Cardiac septum (tissue), 1 donor: ENCODE data around the gene ZNF771. TPM values are rescaled to one million over a fixed set of nuclear protein-coding genes. Genes with fewer than 3 reads are reported as not detected.
"Not testable (repeated sequence)": the region's sequence is repeated elsewhere in the genome, so short reads cannot be mapped to it uniquely, and the experiment has no call there.

ENCODE experiments used
- DNase-seq: peaks from one replicate; pipeline ENCODE4 v3.0.0-alpha.2; 2020; ENCODE audit warnings: low spot score
- intact Hi-C: fragments of 100-400 bp; cut with DNase I; formaldehyde crosslinking; loops from one replicate; pipeline ENCODE4 v1.14.0; 2022
- total RNA-seq: library from RNA; stranded (reverse); fragmentation: NEBNext Ultra II Directional; extraction: Animal tissue kit (Norgen Biotek cat#: 25700); gene quantifications from one replicate; pipeline ENCODE4 v1.2.1, GENCODE V29; 2021
- donor health status: DM: no; HTN: no; CAD: no.

Gene ZNF771
- total RNA-seq, 1 donor from 2014 or later: 7.5 TPM

DNA sequence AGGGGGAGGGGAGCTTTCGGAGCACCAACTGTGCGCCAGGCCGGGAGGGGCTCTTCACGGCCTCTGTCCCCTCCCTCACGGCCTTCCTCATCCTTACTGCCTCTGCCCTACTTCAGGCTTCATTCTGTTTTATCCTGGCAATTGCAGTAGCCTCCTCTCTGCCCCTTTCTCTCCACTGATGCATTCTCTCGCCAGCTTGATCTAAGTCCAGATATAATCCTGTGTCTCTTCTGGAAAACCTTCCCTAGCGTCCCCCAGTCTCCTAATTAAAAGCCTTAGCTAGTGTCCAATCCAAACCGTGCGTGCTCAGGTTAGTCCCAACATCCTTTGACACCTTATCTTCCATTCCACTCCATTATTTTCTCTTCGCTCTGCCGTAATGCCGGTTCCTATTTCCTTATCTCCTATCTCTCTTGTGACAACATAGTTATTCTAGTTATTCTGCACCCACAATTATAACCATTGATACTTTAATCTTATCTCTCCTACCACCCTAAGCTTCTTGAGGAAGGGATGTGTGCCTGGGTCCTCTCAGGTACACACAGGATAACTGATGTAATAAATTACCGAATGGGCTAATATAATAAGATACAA lies 11.3 kb upstream of the ZNF771 start:
- DNase-seq: no peak
- intact Hi-C loops: loop anchor here (2.0 to 5.0 kb wide), 2 partner anchors 17 to 44 kb away; no protein-coding TSS in a partner anchor

DNA sequence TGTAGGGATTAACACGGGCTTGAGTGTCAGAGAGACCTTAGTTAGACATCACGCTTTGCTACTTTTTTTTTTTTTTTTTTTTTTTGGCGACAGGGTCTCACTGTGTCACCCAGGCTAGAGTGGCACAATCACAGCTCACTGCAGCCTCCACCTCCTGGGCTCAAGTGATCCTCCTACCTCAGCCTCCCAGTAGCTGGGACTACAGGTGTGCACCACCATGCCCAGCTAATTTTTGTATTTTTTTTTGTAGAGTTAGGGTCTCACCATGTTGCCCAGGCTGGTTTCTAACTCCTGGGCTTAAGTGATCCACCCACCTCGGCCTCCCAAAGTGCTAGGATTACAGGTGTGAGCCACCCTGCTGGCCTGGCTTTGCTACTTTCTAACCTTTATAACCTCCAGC lies 10.8 kb upstream of the ZNF771 start:
- DNase-seq: not testable (repeated sequence)
- intact Hi-C loops: loop anchor here (5.0 kb wide), 1 partner anchor 44 kb away; no protein-coding TSS in a partner anchor

DNA sequence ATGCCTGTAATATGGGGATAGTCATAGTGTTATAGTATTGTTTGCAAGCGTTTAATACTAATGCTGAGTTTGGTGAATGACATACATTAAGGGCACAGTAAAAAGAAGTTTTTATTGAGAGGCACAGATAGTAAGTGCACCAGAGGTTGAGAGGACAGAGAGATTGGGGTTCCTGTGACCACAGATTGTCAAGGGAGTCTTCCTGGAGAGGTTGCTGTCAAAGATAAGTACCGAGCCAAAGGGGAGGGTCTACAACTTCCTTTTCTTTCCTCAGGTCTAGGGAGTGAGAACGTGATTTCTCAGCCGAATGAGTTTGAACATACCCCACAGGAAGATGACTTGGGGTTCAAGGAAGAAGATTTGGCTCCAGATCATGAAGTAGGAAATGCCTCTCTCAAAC lies 10.3 kb upstream of the ZNF771 start:
- intact Hi-C loops: loop anchor here (5.0 kb wide), 1 partner anchor 45 kb away; no protein-coding TSS in a partner anchor

DNA sequence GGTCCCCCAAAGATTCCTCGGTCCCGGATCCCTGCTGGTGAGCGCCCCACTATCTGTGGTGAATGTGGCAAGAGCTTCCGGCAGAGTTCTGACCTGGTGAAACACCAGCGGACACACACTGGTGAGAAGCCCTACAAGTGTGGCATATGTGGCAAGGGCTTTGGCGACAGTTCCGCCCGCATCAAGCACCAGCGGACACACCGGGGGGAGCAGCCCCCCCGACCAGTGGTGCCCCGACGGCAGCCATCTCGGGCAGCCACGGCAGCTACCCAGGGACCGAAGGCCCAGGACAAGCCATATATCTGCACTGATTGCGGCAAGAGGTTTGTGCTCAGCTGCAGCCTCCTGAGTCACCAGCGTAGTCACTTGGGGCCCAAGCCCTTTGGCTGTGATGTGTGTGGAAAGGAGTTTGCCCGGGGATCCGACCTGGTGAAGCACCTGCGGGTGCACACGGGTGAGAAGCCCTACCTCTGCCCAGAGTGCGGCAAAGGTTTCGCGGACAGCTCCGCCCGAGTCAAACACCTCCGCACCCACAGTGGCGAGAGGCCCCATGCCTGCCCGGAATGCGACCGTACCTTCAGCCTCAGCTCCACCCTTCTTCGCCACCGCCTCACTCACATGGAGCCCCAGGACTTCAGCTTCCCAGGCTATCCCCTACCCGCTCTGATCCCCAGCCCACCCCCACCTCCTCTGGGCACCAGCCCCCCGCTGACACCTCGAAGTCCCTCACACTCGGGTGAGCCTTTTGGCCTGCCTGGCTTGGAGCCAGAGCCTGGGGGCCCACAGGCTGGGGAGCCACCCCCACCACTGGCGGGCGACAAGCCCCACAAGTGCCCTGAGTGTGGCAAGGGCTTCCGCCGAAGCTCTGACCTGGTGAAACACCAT lies 9.4 kb upstream of the ZNF771 start:
- intact Hi-C loops: loop anchor here (5.0 kb wide), 1 partner anchor 46 kb away; no protein-coding TSS in a partner anchor
- peak; percentile 60 for DNase-seq

More for the DNA sequence above, 10.3 kb upstream of the ZNF771 start:
- no peak for DNase-seq

DNA sequence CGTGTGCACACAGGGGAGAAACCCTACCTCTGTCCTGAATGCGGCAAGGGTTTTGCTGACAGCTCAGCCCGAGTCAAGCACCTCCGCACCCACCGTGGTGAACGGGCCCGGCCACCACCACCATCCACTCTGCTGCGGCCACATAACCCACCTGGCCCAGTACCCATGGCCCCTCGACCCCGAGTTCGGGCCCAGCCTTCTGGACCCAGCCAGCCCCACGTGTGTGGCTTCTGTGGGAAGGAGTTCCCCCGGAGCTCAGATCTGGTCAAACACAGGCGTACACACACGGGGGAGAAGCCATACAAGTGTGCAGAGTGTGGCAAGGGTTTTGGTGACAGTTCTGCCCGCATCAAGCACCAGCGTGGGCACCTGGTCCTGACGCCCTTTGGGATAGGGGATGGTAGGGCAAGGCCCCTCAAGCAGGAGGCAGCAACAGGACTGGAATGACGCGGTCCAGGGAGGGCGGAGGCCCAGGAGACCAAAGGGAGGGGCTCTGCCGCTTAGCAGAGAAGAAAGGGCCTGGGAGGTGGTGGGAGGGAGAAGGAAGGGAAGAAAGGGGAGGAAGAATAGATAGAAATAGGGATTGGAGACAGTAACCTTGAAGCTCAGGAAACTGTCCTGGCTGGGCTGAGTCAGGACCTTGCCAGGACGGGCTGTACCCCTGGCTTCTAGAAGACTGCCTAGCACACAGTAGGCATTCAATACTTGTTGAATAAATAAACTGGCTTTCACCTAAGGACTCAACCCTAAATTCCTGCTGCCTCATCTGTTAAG lies 8.6 kb upstream of the ZNF771 start:
- intact Hi-C loops: loop anchor here (5.0 kb wide), 1 partner anchor 47 kb away; no protein-coding TSS in a partner anchor
- DNase-seq: peak; percentile 35

DNA sequence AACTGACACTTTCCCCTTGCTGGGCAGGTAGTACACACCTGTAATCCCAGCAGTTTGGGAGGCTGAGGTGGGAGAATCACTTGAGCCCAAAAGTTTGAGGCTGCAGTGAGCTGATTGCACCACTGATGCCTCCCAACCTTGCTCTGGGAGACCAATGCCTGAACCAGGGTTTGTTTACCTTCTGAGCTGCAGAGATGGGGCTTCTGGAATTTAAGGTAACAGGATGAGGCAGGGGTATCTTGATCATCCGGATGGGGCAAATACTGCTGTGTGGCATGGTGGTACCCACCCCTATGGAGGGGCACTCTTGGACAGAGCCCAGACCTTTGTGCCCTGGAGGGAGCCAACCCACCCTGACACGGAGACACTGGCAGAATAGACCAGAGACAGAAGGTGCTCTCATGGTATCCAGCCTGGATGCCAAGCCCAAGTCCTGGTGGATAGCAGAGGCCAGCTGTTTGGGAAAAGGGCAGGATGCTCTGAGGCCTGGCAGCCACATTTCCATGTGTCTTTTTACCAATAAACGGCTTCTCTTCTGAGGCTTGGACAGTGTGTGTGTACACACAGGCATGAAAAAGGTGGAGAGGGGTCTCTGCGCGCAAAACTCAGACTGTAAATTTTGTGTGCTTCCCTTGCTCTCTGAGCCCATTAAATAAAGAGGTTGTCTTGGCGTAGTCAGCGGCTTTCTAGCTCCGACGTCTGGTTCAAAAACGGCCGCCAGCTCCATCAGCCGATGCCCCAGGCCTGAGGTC lies 7.8 kb upstream of the ZNF771 start:
- intact Hi-C loops: loop anchor here (5.0 kb wide), 1 partner anchor 47 kb away; no protein-coding TSS in a partner anchor

DNA sequence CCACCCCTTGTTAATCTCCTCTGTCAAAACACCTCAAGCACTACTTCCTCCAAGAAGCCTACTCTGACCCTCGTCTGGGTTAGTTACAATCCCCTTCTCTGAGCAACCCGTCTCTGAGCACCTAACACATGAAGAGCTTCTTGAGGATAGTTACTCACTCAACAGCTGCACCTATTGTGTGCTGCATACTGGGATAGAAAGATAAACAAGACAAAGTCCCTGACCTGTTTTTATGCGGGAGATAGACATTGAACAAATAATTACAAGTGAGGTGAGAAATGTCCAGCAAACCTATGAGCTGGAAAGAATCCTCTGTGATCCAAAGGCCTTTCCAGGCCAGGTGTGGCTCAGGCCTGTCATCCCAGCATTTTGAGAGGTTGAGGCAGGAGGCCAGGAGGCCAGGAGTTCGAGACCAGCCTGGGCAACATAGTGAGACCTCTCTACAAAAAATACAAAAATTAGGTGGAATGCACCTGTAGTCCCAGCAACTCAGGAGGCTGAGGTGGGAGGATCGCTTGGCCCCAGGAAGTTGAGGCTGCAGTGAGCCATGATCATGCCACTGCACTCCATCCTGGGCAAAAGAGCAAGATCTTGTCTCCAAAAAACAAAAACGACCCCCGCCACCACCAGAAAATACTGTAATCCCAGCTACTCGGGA lies 5.5 kb upstream of the ZNF771 start:
- intact Hi-C loops: no loop called here
- no peak for DNase-seq

More for the DNA sequence above, 7.8 kb upstream of the ZNF771 start:
- DNase-seq: peak; percentile 31

DNA sequence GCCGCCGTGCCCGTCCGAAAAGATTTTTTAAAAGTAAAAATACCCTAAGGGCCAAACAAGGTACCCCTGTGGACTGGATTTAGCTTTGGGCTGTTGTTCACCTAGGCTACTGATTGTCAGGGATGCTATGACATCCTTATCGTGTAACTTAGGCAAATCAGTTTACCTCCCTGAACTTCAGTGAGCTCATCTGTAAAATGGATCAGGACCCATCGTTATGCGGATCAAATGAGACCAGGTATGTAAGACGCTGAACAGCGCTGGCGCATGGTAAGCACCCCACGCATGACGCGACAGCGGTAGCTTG lies 658 bp upstream of the ZNF771 start:
- intact Hi-C loops: loop anchor here (2.0 kb wide), 1 partner anchor 28 kb away; no protein-coding TSS in a partner anchor
- DNase-seq: no peak

DNA sequence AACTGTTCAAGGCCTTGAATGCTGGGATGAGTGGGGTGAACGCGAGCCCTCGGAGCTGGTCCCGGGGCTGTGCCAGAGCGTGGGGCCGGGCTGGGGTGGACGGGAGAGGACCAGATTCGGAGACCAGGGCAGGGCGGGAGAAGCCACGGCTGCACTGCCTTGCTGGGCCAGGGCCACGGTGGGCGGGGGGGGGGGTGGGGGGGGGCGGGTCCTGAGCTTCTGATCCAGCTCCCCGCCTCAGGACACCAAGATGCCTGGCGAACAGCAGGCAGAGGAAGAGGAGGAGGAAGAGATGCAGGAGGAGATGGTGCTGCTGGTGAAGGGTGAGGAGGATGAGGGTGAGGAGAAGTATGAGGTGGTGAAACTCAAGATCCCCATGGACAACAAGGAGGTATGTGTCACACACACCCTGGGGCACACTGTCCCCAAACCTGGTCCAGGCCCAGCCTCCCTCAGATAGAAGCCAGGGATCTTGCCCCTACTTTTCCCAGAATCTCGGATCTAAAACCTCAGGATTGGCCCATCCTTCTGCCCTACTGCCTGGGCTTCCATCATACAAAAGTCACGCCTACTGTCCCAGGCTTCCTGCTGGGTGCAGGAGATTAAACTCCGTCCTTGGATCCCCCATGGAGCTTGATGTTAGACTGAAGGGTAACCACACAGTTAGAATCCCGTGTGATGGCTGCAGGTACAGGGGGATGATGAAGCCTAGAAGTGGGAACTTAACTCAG lies 563 bp downstream of the ZNF771 start:
- intact Hi-C loops: loop anchor here (2.0 kb wide), 1 partner anchor 29 kb away; no protein-coding TSS in a partner anchor
- DNase-seq: no peak

DNA sequence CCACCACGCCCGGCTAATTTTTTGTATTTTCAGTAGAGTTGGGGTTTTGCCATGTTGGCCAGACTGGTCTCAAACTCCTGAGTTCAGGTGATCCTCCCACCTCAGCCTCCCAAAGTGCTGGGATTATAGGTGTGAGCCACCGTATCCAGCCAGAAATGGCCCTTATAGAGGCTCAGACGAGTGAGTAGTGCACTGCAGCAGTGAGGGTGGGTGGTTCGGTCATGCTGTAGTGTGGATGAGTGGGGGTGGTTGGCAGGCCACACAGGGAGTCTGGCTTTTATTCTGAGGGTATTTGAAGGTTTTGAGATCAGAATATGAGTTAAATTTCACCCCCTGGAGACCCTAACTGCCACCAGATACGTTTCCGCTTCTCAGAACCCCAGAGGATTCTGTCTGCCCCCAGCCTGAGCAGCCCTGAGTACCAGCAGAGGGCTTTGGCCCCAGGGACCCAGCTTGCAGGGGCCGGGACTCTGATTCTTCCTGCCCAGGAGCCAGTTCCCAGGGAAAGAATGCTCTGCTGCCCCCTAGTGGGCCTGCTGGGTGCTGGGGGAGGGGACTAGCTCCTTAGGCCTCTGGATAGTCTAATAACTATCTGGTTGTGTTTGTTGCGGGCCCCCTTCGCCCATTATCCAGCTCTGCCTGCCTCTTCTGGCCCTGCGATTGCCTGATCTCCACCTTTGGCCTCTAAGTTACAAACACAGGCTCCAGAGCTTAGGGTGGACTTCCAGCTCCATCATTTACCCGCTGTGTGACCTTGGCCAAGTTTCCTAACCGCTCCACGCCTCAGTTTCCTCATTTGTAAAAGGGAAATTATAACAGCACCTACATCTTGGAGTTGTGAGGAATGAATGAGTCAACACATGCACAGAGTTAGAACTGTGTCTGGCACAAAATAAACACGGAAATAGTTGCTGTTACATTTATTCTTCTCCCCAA lies 2.0 kb downstream of the ZNF771 start:
- intact Hi-C loops: loop anchor here (10.0 kb wide), 1 partner anchor 315 kb away; the partner anchor contains the start of genes TBX6 and YPEL3

DNA sequence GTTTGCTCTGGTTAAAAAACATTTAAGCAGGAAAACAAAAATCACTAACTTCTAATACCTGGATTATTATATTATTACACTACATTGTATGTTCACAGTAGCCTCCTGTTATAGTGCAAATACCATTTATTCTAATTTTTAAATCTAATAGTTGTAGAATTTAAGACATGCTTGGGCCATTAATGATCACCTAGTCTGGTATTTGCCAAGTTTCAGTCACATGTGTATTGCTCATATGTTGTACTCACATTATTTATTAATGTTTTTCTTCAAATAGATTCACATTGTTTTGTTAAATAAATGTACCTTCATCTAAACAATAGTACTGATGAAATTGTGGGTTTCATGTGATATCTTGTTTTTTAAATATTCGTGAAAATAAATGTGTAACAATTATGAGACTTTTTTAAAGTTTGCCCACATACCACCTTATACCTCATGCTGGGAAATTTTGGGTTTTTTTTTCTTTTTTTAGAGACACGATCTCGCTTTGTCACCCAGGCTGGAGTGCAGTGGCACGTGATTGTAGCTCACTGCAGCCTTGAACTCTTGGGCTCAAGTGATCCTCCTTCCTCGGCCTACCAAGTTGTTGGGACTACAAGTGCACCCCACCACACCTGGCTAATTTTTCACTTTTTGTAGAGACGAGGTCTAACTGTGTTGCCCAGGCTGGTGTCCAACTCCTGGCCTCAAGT lies 5.9 kb downstream of the ZNF771 start:
- no peak for DNase-seq
- intact Hi-C loops: loop anchor here (10.0 kb wide), 1 partner anchor 318 kb away; the partner anchor contains the start of genes TBX6 and YPEL3

More for the DNA sequence above, 2.0 kb downstream of the ZNF771 start:
- DNase-seq: peak; percentile 95

DNA sequence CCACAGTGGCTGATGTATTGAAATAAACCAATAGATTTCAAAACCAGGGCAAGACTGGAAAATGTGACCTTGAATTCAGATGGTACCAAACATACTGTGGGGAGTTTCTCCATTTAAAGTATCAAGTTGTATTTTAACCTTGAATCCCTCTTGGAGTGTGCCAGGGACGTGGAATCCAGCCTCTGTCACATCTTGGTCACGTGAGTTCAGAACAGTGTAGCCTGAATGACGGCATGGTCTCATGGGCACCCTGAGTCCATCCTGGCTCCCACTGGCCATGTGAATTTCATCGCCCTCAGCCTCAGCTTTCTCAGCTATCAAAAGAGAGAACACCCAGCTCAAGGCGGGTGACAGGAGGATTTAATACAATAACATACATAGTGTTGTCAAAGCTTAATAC lies 6.8 kb downstream of the ZNF771 start:
- intact Hi-C loops: loop anchor here (10.0 kb wide), 1 partner anchor 319 kb away; the partner anchor contains the start of genes TBX6 and YPEL3
- DNase-seq: no peak

DNA sequence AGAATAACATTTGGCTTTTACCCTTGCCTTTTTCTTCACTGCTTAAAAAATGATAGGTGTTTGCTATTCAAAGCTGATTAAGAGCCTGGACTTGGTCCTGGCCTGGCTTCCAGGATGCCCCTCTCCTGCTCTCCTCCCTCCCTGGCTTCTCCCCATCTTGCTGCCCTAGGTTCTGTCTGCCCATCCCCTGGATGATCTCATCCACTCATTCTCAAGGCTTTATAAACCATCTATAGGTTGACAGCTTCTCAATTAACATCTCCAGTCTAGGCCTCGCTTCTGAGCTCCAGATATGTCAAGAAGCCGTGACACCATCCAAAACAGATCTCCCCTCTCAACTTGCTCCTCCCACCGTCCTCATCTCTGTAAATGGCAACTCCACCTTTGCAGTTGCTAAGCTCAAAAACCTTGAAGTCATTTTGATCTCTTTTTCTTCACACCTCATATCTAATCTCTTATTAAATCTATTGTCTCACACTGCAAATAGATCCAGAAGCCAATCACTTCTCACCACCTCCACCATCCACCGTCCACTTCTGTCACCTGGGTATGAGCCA lies 8.7 kb downstream of the ZNF771 start:
- DNase-seq: no peak
- intact Hi-C loops: loop anchor here (10.0 kb wide), 1 partner anchor 321 kb away; the partner anchor contains the start of genes TBX6 and YPEL3

DNA sequence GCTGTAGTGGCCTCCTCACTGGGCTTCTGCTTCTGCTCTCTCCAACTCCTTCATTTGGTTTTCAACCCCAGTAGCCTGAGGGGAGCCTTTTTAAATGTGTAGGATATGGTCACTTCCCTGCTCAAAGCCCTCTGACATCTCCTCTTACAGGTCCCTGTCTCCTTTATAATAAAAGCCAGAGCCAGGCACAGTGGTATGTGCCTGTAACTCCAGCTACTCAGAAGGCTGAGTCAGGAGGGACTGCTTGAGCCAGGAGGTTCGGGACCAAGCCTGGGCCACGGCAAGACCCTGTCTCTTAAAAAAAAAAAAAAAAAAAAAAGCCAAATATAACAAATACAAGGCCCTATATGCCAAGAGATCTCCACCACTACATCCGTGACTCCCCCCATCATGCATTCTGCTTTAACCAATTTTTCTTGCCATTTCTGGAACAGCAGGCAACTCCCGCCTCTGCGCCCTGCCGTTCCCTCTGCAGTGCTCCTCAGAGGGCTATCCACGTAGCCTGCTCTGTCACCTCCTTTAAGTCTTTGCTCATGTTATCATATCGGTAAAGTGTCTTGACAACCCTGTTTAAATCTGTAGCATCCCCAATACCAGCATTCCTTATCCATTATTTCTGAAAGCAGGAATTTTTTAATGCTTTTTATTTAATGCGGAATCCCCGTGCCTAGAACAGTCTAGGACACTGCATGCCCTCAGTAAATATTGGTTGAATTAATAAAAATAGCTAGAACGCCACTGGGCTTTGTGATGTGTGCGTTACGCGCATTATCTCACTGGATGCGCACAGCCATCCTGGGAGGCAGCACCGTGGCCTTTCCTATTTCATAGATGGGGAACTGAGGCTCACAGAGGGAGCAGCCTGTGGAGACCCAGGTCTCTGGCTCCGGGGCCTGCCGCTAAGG lies 9.5 kb downstream of the ZNF771 start:
- intact Hi-C loops: loop anchor here (10.0 kb wide), 1 partner anchor 322 kb away; the partner anchor contains the start of genes TBX6 and YPEL3
- no peak for DNase-seq
